Testis (tissue), 3 donors: ENCODE results near the gene PRR16. TPM values are rescaled to one million over a fixed set of nuclear protein-coding genes. Genes with fewer than 3 reads are reported as not detected.

Experiments
- DNase-seq: peaks from one replicate; pipeline ENCODE4 v3.0.0-alpha.2; 2019
- H3K27ac ChIP-seq, 2 donors: fragments of 200-600 bp; sonication (generic); one replicate each; pipeline ENCODE4 v1.5.1; 2019
- H3K27me3 ChIP-seq: fragments of 200-600 bp; sonication (generic); one replicate; pipeline ENCODE4 v1.5.1; 2019
- H3K36me3 ChIP-seq: fragments of 200-600 bp; sonication (generic); one replicate; pipeline ENCODE4 v1.5.1; 2017; ENCODE audit warnings: low read depth; ENCODE audit errors: missing control alignments
- H3K4me1 ChIP-seq: fragments of 200-600 bp; sonication (generic); one replicate; pipeline ENCODE4 v1.5.1; 2019
- H3K4me3 ChIP-seq, 2 donors: fragments of 200-600 bp; sonication (generic); one replicate each; pipeline ENCODE4 v1.5.1; 2017 to 2019
- H3K9me3 ChIP-seq: fragments of 200-600 bp; sonication (generic); one replicate; pipeline ENCODE4 v1.5.1; 2017
- POLR2A ChIP-seq: fragments of 450-650 bp; IDR thresholded peaks from one replicate; pipeline ENCODE4 v1.6.1; 2017; ENCODE audit warnings: antibody characterized with exemption, mild to moderate bottlenecking, moderate library complexity
- WGBS, 2 donors: methylation state at CpG; one replicate each; pipeline ENCODE4 v1.1.5; 2018; 5-methylcytosine and 5-hydroxymethylcytosine counted together
- intact Hi-C: fragments of 100-400 bp; cut with DNase I; formaldehyde crosslinking; loops from one replicate; pipeline ENCODE4 v1.15.1; 2023; ENCODE audit warnings: low total_unique reads
- polyA plus RNA-seq: library from polyadenylated mRNA; stranded (reverse); fragments of 350-450 nt; fragmentation: Illumina TruSeq; extraction: RNeasy Lipid Tissue Mini Kit (QIAGEN cat#74804); gene quantifications from one replicate; pipeline ENCODE4 v1.2.3, GENCODE V29; 2014; ENCODE audit warnings: low read depth, low replicate concordance; ENCODE audit not compliant: insufficient read depth
- total RNA-seq, 2 donors: library from RNA; depleted of rRNA; stranded (reverse); fragments of >200 nt; gene quantifications; one replicate each; pipeline ENCODE4 v1.2.3, GENCODE V29; 2016
- TF ChIP-seq, protein P1 (sequence below), 3 experiments: fragments of 450-650 bp in 2 of 3; fragments of 200-600 bp in 1 of 3; sonication (generic) in 1 of 3; IDR thresholded peaks; one replicate each; pipeline ENCODE4 v1.5.1; 2016 to 2019; ENCODE audit warnings: antibody characterized with exemption in 3 of 3, mild to moderate bottlenecking in 2 of 3, moderate library complexity in 1 of 3

Gene PRR16
- total and polyA plus RNA-seq, 3 donors from 2014 or later: 0.68 to 3.4 (median 1.5) TPM

DNA sequence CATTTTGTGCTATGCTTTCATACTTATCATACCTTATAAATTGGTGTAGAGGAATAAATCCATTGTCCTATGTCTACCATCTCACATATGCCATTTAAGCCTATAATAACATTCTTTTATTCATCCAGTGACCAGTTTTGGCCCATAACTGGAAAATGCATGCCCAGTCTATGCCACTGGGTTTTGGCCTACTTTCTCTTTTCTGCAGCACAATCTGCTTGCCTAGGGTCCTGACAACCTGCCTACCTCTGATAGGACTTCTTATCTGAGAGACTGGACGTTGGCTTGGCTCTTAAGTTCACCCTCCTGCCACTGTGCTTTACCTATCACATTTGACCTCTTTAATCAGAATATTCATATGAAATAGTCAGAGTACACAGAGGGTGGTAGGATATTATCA, 103.0 kb downstream of the PRR16 start:
- Histone ChIP-seq H3K36me3 (no peaks in the 10 kb centered on the region), H3K27ac (no peak overlapping the region), H3K4me1 (no peaks in the 10 kb centered on the region), H3K9me3 (no peaks in the 10 kb centered on the region), H3K4me3 (no peak overlapping the region), H3K27me3 (no peaks in the 10 kb centered on the region)
- TF ChIP-seq, protein P1, sequence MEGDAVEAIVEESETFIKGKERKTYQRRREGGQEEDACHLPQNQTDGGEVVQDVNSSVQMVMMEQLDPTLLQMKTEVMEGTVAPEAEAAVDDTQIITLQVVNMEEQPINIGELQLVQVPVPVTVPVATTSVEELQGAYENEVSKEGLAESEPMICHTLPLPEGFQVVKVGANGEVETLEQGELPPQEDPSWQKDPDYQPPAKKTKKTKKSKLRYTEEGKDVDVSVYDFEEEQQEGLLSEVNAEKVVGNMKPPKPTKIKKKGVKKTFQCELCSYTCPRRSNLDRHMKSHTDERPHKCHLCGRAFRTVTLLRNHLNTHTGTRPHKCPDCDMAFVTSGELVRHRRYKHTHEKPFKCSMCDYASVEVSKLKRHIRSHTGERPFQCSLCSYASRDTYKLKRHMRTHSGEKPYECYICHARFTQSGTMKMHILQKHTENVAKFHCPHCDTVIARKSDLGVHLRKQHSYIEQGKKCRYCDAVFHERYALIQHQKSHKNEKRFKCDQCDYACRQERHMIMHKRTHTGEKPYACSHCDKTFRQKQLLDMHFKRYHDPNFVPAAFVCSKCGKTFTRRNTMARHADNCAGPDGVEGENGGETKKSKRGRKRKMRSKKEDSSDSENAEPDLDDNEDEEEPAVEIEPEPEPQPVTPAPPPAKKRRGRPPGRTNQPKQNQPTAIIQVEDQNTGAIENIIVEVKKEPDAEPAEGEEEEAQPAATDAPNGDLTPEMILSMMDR (IDR thresholded peaks at IDR 0.05): no peak
- TF ChIP-seq POLR2A: no peak
- 28 to 50% methylated on average over 1 of the region's 1 CpG for WGBS, 2 donors
- DNase-seq: no peak
- intact Hi-C loops: no loop called here

- TF ChIP-seq POLR2A: no peak
- TF ChIP-seq, protein P1 (IDR thresholded peaks at IDR 0.05): no peak
- Histone ChIP-seq H3K36me3 (no peaks in the 10 kb centered on the region), H3K27me3 (no peaks in the 10 kb centered on the region), H3K4me1 (no peaks in the 10 kb centered on the region), H3K9me3 (no peaks in the 10 kb centered on the region), H3K27ac (no peak overlapping the region), H3K4me3 (no peak overlapping the region)
- WGBS, 2 donors: 91 to 93% methylated on average over 4 of the region's 4 CpGs
- DNase-seq: no peak
- intact Hi-C loops: no loop called here
These were observed 103.8 kb downstream of the PRR16 start for GRCh38 chr5:120567921-120568320.

GRCh38 chr5:120568711-120569110, 104.6 kb downstream of the PRR16 start:
- no peak overlapping the region for H3K4me3 ChIP-seq
- no peaks in the 10 kb centered on the region for H3K4me1 ChIP-seq
- no peak for TF ChIP-seq POLR2A
- TF ChIP-seq, protein P1 (IDR thresholded peaks at IDR 0.05): no peak
- intact Hi-C loops: no loop called here
- no peaks in the 10 kb centered on the region for H3K36me3 ChIP-seq
- no peaks in the 10 kb centered on the region for H3K9me3 ChIP-seq
- no peaks in the 10 kb centered on the region for H3K27me3 ChIP-seq
- no peak for DNase-seq
- H3K27ac ChIP-seq: no peak overlapping the region

GRCh38 chr5:120576588-120576987, 112.5 kb downstream of the PRR16 start:
- Histone ChIP-seq H3K36me3 (no peaks in the 10 kb centered on the region), H3K4me1 (no peaks in the 10 kb centered on the region), H3K27ac (no peak overlapping the region), H3K27me3 (no peaks in the 10 kb centered on the region), H3K4me3 (no peak overlapping the region), H3K9me3 (no peaks in the 10 kb centered on the region)
- WGBS, 2 donors: 57 to 74% methylated on average over 1 of the region's 1 CpG
- no peak for DNase-seq
- intact Hi-C loops: no loop called here
- TF ChIP-seq, protein P1 (IDR thresholded peaks at IDR 0.05): no peak
- TF ChIP-seq POLR2A: no peak

DNA sequence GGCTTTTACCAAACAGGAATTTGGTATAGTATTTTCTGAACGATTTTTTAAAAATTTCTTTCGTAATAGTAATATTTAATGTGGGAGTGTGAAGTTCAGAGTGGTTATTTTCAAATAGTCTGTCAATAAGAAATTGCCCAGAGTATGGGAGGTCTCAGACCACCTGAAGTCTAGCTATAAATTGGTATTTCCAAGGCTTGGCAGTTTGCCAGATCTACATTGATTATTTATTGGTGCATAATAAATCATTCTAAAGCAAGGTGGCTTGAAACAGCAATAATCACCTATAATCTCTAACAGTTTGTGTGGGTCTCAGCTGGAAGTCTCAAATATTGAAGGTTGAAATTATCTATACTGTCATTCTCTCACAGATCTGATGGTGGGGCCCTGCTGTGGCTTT, 118.5 kb downstream of the PRR16 start:
- Histone ChIP-seq H3K27ac (no peak overlapping the region), H3K4me3 (no peak overlapping the region), H3K36me3 (no peaks in the 10 kb centered on the region), H3K9me3 (no peaks in the 10 kb centered on the region), H3K27me3 (no peaks in the 10 kb centered on the region), H3K4me1 (no peaks in the 10 kb centered on the region)
- intact Hi-C loops: no loop called here
- no peak for TF ChIP-seq POLR2A
- TF ChIP-seq, protein P1 (IDR thresholded peaks at IDR 0.05): no peak
- WGBS, 2 donors: 55 to 62% methylated on average over 2 of the region's 2 CpGs
- DNase-seq: no peak
